A204.1 (cell line): ENCODE results near the gene GNG7.
"Not testable (repeated sequence)": the region's sequence is repeated elsewhere in the genome, so short reads cannot be mapped to it uniquely, and the experiment has no call there.

ENCODE experiments used
- FAIRE-seq: peaks from 2 replicates; lab custom pipeline; 2012; peaks lifted over from hg19 to GRCh38; lab: Jason Lieb, UNC

Gene GNG7

DNA sequence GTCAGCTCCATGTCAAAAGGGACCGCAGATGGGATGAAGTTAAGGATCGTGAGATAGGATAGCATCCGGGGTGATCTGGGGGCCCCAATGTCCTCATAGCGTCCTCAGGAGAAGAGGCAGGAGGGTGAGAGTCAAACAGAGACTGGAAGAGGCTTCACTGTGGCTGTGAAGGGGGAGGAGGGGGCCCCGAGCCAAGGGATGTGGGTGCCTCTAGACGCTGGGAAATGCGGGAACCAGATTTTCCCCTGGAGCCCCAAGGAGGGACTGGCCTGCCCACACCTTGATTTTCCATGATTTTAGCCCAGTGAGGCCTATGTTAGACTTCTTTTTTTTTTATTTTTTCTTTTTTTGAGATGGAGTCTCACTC lies 61.2 kb downstream of the GNG7 start:
- FAIRE-seq, result no peak

DNA sequence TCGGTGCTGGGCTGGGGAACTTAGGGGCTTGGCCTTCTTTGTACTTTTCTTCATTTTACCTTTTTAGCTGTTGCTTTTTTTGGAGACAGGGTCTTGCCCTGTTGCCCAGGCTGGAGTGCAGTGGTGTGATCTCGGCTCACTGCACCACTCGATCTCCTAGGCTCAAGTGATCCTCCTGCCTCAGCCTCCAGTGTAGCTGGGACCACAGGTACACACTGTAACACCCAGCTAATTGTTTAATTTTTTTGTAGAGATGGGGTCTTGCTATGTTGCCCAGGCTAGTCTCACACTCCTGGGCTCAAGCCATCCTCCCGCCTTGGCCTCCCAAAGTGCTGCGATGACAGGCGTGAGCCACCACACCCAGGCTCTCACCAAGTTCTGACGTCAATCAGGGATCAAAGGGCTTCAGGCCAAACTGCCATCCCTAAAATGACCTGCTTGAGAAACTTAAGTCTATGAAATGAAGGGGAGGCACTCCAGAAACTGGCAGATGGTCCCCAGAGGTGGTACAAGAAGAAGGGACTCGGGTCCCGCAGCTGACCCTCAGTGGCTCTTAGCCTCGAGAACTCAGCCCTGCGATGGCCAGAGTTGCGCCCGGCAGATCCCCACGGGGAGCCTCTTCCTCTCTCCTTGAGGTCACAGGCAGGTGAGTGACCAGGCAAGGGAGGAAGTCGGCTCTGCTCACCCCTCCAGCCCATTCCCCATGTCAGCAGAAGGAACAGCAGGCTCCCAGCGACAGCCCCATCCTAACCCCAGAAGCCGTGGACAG lies 61.7 kb downstream of the GNG7 start:
- no peak for FAIRE-seq

DNA sequence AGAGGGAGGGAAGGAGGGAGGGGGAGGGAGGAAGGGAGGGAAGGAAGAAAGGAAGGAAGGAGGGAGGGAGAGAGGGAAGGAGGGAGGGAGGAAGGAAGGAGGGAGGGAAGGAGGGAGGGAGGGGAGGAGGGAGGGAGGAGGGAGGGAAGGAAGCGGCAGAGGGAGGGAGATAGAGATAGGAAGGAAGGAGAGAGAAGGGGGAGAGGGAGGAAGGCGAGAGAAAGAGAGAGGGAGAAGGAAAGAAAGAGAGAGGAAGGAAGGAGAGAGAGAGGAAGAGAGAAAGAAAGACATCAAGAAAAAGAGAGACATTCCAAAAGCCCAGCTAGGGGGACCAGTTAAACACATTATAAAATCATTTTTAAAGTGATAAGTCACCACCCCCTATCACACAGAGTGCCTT lies 62.5 kb downstream of the GNG7 start:
- FAIRE-seq, result no peak

DNA sequence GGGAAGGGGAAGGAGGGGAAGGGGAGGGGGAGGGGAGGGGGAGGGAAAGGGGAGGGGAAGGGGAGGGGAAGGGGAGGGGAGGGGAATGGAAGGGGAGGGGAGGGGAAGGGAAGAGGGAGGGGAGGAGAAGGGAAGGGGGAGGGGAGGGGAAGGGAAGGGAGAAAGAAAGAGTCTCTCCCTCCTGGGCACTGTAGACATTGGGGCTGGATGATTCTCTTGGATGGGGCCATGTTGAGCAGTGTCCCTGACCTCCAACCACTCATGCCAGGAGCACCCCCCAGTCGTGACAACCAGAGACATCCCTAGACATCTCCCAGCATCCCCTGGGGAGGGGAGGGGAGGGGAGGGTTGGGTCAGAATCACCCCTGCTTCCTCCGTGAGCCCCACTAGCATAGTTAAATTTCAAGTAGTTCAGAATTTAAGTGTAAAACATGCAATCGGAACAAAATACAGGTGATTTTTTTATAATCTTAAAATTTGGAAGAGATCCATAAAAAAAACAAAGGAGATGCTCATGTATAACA lies 64.0 kb downstream of the GNG7 start:
- no peak for FAIRE-seq

DNA sequence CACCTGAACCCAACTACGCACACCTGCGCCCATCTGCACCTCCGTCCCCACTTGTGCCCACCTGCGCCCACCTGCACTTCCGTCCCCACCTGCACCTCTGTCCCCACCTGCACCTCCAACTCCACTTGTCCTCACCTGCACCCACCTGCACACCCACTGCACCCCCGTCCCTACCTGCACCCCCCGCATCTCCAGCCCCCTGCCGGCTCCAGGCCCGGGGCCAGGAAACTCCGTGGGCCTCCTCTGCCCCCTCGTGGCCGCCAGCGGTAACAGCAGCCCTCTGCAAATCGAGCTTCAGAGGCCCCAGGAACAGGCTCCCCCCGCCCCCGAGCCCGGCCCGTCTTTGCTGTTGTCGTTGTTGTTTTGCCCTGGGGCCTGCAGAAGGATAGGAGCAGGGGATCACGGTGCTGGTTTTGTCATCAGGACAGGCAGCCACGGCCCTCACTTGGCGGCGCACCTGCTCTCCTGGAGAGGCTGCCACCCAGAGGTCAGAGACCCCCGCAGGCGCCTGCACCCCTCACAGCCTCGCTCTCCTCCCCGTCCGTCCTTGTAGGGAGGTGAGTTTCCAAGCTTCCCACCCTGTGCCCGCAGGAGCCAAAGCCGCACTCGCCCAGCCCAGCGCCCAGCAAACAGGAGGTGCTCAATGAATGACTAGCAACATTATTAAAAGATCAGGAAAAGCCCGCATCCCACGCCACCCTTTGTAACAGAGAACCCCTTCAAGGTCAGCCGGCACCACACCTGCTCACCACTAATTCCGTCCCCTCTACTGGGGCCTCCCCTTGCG lies 65.4 kb downstream of the GNG7 start:
- FAIRE-seq, result no peak

DNA sequence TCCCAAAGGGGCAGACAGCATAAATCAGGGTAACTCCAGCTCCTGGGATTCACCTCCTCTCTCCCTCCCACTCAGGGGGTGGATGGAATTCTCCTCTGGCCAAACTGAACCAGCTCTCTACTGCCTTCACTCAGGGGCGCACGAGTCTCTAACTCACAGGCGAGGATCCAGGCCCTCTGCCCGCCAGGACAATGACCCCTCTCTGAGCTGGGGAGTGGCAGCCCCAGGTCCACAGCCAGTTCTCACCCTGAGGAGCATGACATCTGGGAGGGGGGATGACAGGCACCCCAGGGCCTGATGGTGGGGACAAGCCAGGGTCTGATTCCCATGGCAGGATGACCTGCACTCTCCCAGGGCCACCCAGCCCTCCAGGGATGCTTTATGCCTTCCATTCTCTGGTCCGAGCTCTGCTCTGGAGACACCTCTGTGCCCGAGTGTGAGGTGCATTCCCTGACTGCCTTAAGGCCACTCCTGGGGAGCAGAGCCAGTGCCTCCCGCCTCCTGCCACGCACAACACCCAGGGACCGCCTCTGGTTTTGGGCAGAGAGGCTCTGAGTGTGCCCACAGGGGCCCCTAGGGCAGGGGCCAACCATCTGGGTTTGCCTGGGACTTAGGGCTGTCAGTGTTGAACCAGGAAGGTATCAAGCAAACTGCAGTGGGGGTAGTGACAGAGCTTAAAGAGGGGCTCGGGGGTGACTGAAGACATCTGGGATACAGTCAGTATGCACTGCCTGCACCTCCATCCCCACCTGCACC lies 66.2 kb downstream of the GNG7 start:
- no peak for FAIRE-seq

DNA sequence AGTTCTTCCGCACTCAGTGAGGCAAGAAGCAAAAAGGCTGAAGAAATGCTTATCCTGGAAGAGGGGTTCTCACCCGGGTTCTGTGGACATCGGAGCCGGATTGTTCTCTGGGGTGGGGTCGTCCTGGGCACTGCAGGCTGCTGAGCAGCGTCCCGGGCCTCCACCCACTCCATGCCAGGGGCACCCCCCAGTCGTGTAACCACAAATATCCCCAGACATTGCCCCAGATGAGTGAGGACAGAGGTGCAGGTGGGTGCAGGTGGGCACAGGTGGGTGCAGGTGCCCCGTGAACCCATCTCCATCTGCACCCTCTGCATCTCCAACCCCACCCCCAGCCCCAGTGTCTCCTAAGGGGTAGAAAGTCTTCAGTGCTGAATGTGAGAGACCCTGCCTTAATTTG lies 67.5 kb downstream of the GNG7 start:
- no peak for FAIRE-seq

DNA sequence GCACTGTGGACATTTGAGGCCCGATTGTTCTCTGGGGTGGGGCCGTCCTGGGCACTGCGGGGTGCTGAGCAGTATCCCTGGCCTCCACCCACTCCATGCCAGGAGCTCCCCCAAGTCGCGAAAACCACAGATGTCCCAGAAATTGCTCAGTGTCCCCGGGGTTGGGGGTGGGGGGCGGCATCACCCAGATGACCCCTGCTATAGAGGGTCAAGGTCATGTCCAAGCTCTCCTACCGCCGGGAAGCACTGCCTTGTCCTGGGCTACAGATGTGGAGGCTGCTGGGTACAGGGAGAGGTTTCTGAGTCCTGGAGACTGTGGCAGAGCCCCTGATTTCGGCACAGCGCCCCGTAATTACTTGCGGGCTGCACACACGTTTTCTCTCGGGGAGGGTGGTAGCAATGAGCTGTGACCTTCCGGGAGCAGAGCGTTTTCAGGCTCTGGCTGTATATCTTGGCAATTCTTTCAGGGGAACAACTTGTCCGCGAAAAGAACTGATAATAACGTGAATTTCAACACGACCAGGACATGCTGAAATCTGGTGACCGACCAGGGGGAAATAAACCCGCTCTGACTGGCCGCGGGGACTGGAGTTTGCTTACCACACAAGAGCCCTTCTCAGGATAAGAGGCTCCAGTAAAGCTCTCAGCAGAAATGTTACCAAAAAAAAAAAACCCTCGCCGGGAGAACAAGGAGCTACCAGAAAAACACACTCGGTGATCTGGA lies 68.1 kb downstream of the GNG7 start:
- FAIRE-seq, result no peak

DNA sequence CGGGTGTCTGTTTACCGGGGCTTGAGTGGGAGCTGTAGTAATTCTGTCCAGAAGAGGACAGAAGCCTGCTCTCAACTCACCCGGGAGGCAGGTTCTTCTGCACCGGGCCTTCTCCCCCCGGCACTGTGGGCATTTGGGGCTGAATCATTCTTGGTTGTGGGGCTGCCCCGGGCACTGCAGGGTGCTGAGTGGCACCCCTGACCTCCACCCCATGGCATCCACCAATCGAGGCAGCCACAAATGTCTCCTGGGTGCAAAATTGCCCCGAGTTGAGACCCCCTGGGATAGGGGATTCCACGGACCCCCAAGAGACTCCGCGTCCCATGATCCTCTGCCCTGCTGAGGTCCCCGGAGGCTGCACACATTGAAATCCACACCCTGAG lies 68.8 kb downstream of the GNG7 start:
- FAIRE-seq, result no peak

DNA sequence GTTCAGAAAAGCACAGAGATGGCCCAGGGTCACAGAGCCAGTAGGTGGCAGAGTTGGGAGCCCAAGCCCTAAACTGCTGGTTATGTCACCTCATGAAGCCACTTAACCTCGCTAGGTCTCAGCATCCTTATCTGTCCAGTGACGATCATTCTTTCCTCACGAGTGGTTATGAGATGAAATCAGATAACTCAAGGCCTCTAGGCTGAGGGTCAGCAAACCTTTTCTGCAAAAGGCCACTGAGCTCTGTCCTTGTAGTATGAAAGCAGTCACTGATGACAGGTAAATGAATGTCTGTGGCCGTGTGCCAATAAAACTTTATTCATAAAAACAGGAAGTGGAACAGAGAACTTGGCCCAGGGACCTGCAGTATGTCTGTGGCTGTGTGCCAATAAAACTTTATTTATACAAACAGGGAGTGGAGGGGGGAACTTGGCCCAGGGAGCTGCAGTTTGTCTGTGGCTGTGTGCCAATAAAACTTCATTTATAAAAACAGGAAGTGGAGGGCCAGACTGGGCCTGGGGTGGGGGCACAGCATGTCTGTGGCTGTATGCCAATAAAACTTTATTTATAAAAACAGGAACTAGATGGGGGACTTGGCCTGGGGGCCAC lies 71.2 kb downstream of the GNG7 start:
- no peak for FAIRE-seq

DNA sequence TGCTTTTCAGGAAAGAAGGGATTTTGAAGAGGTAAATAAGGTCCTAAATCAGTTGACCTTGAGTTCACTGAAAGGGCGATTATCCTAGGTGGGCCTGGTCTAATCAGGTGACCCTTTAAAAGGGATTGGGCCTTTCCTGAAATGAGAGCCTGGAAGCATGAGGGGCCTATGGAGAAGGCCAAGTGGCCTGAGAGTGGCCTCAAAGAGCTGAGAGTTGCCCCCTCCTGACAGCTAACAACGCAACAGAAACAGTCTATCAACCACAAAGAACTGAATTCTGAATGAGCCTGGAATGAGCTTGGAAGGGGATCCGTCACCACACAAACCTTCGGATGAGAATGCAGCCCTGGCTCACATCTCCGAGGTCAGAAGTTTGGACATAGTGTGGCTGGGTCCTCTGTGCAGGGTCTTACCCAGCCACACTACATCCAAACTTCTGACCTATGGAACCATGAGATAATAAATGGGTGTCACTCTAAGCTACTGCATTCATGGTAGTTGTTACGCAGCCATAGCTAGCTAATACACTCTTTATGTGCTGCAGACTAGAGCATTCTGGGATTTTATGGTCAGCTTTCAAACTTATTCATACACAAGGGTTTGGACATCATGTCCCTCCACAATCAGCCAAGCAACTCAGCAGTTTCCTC lies 72.0 kb downstream of the GNG7 start:
- no peak for FAIRE-seq

DNA sequence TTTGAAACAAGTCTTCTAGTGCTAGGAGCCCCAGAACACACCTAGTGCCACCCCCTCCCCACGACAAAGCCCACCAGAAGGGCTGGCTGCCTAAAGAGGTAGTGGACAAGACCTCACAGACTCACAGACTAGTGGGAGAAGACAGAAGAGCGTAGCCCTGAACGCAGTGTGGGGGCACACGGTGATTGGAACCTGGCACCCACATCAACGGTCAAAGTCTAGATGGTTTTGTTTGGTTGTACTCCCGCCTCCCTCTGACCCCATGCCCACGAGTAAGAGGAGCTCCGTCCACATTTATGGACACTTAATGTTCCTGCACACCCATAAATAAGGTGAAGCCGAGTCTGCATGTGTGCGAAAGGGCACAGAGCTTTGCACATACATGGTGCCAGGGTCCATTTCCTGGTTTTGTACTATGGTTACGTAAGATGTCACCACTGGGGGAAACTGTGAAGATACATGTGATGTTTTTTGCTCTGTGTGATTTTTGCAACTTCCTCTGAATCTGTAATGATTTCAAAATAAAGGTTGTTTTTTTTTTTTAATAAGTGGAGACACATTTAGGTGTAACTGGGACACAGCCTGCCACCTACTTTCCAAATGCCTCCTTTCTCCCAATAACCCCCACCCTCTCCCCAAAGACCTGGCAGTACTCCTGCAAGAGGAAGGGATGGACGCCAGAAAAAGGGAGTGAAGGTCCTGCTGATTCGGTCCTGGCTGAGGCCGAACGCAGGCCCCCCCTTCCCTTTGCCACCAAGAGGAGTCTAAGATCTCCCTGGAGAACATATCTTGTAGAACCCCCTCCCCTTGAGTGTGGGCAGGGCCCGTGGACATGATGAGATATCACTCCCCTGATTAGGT lies 72.8 kb downstream of the GNG7 start:
- FAIRE-seq, result no peak

DNA sequence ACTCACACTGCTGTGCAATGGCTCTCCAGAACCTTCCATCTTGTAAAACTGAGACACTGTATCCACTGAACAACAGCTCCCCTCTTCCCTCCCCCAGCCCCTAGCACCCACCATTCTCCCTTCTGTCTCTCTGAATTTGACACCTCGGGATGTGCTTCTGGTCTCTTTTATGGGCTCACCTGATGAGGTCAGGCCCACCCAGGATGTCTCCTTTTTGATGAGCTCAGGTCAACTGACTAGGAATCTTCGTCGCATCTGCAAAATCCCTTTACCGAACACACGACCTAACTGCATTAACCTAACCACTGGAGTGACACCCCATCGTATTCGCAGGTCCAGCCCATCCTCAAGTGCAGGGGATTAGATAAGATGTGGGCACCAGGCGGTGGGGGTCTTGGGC lies 73.9 kb downstream of the GNG7 start:
- no peak for FAIRE-seq

DNA sequence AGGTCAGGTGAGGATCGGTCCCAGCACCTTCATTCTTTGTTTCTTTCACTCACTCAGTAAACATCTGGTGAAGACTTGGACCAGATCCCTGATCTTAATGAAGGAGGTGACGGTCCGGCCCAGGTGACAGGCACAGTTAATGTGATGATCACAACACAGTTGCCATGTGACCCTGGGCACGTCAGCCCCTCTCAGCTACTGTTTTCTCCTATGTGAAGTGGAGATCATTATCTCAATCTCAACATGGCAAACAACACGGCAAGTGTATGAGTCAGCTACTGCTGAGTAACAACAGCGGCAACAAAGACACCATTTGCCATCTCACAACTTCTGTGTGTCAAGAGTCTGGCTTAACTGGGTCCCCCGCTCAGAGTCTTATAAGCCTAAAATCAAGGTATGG lies 74.6 kb downstream of the GNG7 start:
- no peak for FAIRE-seq

DNA sequence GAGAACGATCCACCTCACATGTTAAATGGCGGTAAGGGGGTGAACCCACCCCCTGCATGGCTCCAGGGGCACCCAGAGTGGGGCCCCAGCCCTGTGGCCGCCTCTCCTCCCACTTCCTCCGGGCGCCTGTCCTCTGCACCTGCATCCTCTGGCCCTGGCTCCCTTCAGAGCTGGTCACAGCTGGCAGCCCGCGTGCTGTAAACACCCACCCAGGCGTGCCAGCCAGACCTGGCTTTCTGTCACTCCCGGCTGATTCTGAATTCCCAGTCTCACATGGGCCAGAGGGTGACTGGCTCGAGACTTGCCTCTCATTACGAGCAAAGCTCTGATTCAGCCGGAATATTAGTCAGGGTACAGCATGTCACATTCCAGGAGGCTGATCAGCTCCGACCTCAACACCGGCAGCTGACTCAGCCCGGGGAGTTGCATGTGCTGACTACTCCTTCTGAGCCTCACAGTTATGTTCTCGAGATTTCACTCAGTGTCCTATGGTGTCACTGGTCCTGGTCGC lies 75.1 kb downstream of the GNG7 start:
- no peak for FAIRE-seq

DNA sequence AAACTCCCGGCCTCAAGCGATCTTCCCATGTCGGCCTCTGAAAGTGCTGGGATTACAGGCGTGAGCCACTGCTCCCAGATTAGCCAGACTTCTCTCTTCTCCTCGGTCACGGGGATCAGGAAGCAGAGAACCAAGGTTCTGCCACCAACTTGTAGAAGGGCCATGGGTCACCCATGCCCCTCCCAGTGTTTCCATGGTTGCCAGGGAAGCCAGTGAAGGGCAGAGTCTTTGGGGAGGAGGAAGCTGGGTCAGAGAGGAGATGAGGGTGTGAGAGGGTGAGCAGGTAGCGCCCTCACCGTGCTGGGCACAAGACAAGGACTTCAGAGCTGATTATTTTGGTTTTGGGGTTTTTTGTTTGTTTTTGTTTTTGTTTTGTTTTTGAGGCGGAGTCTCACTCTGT lies 77.1 kb downstream of the GNG7 start:
- FAIRE-seq, result no peak

DNA sequence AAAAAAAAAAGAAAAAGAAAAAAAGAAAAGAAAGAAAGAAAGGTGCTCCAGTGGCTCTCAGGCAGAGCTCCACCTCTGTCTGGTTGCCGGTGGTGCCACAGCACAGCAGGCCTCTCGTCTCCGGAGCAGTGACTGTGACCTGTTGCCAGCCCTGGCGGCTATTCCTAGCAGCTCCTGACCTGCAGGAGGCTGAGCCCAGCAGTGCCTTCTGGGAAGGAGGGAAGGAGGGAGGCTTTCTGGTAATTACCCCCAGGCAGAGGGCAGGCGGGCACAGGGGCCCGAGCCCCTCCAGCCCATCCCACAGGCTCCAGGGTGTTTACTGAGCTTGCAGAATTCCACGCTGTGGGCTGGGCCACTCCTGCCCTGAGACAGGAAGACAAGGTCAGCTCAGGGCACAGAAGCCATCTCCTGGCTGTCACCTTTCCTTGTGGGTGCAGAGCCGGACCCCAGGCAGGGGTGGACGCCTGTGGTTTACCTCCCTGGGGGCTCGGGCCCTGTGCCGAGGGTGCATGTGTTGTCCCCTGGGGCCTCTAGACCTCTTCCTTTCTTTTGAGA lies 77.9 kb downstream of the GNG7 start:
- FAIRE-seq, result no peak

DNA sequence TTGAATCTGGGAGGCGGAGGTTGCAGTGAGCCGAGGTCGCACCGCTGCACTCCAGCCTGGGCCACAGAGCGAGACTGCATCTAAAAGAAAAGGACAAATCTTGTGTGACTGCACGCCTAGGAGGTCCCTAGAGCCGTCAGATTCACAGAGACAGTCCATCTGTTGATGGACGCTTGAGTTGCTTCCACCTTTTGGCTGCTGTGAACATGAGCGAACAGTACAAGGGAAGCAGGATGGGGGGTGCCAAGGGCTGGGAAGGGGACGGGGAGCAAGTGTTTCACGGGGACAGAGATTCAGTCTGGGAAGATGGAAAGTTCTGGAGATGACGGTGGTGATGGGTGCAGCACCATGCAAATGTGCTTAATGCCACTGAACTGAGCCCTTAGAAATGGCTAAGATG lies 78.7 kb downstream of the GNG7 start:
- FAIRE-seq, result no peak

DNA sequence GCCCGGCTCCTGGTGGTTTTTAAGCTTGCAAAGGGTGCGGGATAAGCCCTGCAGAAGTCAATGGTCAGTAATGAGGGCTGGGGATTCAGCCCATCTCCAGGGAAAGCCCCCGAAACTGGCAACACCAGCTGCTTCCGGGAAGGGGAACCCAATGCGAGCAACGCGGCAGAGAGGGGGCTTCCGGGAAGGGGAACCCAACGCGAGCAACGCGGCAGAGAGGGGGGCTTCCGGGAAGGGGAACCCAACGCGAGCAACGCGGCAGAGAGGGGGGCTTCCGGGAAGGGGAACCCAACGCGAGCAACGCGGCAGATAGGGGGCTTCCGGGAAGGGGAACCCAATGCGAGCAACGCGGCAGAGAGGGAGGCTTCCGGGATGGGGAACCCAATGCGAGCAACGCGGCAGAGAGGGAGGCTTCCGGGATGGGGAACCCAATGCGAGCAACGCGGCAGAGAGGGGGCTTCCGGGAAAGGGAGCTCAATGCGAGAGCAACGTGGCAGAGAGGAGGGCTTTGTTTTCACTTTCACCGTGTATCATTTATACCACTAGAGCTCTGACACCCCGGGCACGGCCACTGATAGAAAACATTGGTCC lies 80.0 kb downstream of the GNG7 start:
- FAIRE-seq, result not testable (repeated sequence)
